ENCODE measurements around the gene STX1A.
"Not testable (repeated sequence)": the region's sequence is repeated elsewhere in the genome, so short reads cannot be mapped to it uniquely, and the experiment has no call there.

STX1A gene

GRCh38 chr7:73681031-73681430 is 38.4 kb downstream of the STX1A start:
- no peak for DNase-seq

DNA sequence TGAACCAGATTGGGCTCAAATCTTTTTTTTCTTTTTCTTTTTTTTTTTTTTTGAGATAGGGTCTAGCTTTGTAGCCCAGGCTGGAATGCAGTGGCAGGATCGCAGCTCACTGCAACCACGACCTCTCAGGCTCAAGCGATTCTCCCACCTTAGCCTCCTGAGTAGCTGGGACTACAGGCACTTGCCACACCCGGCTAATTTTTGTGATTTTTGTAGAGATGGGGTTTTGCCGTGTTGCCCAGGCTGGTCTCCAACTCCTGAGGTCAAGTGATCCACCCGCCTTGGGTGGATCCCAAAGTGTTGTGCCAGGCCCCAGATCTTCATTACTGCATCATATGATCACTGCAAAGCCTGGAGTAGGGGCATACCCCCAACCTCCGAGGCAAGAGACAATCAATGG is 39.0 kb downstream of the STX1A start:
- DNase-seq, result no peak

- DNase-seq, result no peak
Observed at GRCh38 chr7:73679709-73680108, 39.8 kb downstream of the STX1A start.

- no peak for DNase-seq
Observed at GRCh38 chr7:73678862-73679261, 40.6 kb downstream of the STX1A start.

- DNase-seq, result not testable (repeated sequence)
Observed at GRCh38 chr7:73676062-73676461, 43.4 kb downstream of the STX1A start.

DNA sequence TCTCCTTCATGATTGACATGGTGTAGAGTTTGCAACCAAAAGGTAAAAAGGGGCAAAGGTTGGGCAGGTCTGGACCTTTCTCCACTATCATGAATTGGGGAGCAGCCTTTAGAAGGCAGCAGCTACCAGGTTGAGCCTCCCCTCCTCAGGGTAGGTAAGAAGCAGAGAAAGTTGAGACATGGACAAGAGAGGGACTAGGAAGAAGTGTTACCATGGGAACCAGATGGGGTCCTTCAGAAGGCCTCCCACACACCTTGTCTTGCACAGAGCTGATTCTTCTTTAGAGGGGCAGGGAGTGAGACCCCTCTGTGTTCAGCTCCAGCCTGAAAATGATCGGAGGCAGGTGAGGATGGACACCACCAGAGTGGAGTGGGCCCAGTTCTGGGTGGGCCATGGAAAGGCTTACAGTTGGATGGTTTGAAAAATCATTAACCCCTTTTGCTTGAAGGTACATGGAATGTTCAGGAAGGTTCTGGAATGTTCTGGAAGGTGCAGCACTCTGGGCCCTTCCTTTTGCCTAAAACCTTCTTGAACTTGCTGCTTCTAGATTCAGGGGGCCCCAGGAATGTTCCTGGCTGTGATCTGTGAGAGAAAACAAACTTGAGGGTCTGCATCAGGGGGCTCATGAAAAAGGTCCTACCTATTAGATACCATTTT is 44.9 kb downstream of the STX1A start:
- no peak for DNase-seq

GRCh38 chr7:73671857-73672445 is 47.5 kb downstream of the STX1A start:
- DNase-seq, result no peak

GRCh38 chr7:73671322-73671661 is 48.2 kb downstream of the STX1A start:
- no peak for DNase-seq

GRCh38 chr7:73669858-73670385 is 49.5 kb downstream of the STX1A start:
- no peak for DNase-seq

GRCh38 chr7:73669288-73669701 is 50.2 kb downstream of the STX1A start:
- DNase-seq, result no peak

DNA sequence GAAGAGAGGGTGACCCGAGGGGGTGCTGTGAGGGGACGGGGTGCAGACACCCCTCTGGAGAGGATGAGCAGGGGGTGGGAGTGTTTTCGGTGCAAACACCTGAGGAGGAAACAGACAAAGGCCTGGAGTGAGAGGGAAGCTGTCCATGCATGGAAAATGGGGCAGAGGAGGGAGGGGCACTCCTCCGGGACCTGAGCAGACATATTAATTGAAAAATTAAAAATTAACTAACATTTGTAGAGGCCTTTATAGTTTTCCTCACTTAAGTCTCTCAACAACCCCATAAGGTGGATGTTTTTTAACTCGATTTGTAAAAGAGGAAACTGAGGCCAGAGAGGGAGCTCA is 50.6 kb downstream of the STX1A start:
- no peak for DNase-seq

DNA sequence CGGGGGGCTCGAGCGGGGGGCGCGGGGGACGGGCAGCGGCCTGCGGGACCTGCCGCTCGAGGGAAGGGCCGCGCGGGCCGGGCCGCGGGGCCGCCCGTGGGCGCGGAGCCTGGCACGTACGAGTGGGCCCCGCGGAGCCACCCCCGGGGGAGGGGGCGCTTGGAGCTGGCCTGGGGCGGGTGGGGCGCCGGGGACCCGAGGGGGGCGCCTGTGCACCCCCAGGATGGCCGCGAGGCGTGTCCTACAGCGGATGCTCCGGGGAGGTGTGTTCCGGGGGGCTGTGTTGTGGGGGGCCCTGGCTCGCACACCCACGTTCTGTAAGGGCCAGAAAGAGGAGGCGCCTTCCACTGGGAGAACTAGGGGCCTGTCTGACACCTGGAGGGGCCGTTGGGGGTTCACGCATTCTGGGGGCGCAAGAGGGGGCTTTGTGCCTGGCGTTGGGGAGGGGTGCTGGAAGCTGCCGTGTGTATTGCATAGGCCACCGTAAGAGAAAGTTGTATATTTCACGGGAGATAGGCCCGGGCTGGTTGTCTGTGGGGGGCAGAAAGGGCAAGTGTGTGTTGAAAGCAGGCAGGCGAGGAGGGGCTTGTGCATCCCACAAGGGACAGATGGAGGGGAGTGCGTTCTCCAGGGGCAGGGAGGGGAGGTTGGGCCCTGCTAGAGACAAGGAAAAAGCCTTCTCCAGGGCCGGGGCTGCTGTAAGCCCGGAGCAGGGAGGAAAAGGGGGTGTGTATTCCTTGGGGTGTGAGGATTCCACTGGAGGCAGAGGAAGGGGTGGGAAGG is 51.2 kb downstream of the STX1A start:
- no peak for DNase-seq

GRCh38 chr7:73667344-73668102 is 51.9 kb downstream of the STX1A start, which contains the start of gene VPS37D:
VPS37D (plus strand) TSS chr7:73667831; CDS start chr7:73667959, 128 bp downstream.
- peak; percentile 64 to 83 for DNase-seq

- DNase-seq, result no peak
Observed at GRCh38 chr7:73663033-73663432, 56.4 kb downstream of the STX1A start.

- not testable (repeated sequence) for DNase-seq
Observed at GRCh38 chr7:73660594-73660993, 58.9 kb downstream of the STX1A start.

GRCh38 chr7:73659983-73660382 is 59.5 kb downstream of the STX1A start:
- no peak for DNase-seq

DNA sequence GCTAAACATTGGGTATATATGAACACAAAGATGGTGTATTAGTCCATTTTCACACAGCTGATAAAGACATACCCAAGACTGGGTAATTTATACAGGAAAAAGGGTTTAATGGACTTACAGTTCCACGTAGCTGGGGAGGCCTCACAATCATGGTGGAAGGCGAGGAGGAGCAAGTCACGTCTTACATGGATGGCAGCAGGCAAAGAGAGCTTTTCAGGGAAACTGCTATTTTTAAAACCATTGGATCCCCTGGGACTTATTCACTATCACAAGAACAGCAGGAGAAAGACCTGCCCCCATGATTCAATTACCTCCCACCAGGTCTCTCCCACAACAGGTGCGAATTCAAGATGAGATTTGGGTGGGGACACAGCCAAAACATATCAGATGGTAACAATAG is 64.2 kb downstream of the STX1A start:
- not testable (repeated sequence) for DNase-seq

GRCh38 chr7:73652541-73652949 is 66.9 kb downstream of the STX1A start:
- DNase-seq, result no peak

DNA sequence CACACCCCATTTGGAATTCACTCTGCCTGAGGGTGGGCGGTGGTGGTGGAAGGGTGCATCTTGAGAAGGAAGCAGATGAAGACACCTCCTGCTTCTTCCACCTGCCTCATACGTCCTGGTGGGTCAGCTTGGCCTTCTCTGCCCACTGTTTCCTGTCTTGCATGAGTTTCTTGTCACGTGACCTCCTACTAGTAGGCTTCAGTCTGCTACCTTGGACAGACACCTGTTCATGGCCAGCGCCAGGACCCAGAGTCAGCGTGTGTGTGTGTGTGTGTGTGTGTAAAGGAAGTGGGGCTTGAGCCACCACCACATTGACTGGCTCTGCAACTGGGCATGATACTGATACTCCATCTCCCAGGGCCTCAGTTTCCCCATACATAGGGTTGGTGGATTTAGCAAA is 68.9 kb downstream of the STX1A start:
- no peak for DNase-seq

- DNase-seq, result no peak
Observed at GRCh38 chr7:73649576-73649975, 69.9 kb downstream of the STX1A start.
